ENCODE results near the gene BCAP31.

DNA sequence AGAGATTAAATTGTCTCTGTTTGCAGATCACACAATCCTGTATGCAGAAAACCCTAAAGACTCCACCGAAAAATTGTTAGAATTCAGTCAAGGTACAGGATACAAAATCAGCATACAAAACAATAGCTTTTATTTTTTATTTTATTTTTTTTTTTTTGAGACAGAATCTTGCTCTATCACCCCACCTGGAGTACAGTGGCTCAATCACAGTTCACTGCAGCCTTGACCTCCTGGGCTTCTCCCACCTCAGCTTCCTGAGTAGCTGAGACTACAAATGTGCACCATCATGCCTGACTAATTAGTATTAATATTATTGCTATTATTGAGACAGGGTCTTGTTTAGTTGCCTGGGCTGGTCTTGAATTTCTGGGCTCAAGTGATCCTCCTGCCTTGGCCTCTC, 30.9 kb upstream of the BCAP31 start:
- TF ChIP-seq TEAD4 (CRISPR knock-in tag; IDR thresholded peaks at IDR 0.05) (no peak), EMX1 (CRISPR knock-in tag; IDR thresholded peaks at IDR 0.05) (no peak), FOXP1 (CRISPR knock-in tag; IDR thresholded peaks at IDR 0.05; ENCODE audit: borderline replicate concordance) (no peak), NFE2L1 (CRISPR knock-in tag; IDR thresholded peaks at IDR 0.05) (no peak)
- TF ChIP-seq, protein P1, sequence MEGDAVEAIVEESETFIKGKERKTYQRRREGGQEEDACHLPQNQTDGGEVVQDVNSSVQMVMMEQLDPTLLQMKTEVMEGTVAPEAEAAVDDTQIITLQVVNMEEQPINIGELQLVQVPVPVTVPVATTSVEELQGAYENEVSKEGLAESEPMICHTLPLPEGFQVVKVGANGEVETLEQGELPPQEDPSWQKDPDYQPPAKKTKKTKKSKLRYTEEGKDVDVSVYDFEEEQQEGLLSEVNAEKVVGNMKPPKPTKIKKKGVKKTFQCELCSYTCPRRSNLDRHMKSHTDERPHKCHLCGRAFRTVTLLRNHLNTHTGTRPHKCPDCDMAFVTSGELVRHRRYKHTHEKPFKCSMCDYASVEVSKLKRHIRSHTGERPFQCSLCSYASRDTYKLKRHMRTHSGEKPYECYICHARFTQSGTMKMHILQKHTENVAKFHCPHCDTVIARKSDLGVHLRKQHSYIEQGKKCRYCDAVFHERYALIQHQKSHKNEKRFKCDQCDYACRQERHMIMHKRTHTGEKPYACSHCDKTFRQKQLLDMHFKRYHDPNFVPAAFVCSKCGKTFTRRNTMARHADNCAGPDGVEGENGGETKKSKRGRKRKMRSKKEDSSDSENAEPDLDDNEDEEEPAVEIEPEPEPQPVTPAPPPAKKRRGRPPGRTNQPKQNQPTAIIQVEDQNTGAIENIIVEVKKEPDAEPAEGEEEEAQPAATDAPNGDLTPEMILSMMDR (IDR thresholded peaks at IDR 0.05) = no peak
- TF ChIP-seq, protein P2, sequence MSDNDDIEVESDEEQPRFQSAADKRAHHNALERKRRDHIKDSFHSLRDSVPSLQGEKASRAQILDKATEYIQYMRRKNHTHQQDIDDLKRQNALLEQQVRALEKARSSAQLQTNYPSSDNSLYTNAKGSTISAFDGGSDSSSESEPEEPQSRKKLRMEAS (CRISPR knock-in tag; IDR thresholded peaks at IDR 0.05) = no peak

All from WTC11 (cell line).